Measurements from ENCODE around the gene CLSTN1. TPM values are rescaled to one million over a fixed set of nuclear protein-coding genes. Genes with fewer than 3 reads are reported as not detected.
A peak's percentile ranks its signal among the peaks of the same experiment; 100 is the strongest.
"Not testable (repeated sequence)": the region's sequence is repeated elsewhere in the genome, so short reads cannot be mapped to it uniquely, and the experiment has no call there.

The CLSTN1 gene
- total and polyA plus RNA-seq, 12 donors = 37.1 to 79.8 (median 63.8) TPM

DNA sequence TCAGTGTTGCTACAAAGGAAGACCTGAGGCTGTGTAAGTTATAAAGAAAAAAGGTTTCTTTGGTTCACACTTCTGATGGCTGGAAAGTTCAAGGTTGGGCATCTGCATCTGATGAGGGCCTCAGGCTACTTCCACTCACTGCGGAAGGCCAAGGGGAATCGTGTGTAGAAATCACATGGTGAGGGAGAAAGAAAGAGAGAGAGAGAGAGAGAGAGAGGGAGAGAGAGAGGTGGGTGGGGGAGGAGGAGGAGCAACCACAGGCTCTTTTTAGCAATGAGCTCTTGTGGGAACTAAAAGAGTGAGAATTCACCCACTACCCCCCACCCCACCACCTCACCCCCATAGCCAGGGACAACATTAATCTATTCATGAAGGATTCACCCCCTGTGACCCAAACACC is 59.9 kb downstream of the CLSTN1 start:
- Histone ChIP-seq H3K4me3 (no peak overlapping the region), H3K36me3 (peaks cover 0 to 10% (median 0%) of the 10 kb centered on the region in 9 donors), H3K4me1 (peaks cover 0 to 12% (median 6%) of the 10 kb centered on the region in 9 donors), H3K27ac (no peak overlapping the region), H3K27me3 (no peaks in the 10 kb centered on the region), H3K9me3 (no peaks in the 10 kb centered on the region)
- TF ChIP-seq, protein P1, sequence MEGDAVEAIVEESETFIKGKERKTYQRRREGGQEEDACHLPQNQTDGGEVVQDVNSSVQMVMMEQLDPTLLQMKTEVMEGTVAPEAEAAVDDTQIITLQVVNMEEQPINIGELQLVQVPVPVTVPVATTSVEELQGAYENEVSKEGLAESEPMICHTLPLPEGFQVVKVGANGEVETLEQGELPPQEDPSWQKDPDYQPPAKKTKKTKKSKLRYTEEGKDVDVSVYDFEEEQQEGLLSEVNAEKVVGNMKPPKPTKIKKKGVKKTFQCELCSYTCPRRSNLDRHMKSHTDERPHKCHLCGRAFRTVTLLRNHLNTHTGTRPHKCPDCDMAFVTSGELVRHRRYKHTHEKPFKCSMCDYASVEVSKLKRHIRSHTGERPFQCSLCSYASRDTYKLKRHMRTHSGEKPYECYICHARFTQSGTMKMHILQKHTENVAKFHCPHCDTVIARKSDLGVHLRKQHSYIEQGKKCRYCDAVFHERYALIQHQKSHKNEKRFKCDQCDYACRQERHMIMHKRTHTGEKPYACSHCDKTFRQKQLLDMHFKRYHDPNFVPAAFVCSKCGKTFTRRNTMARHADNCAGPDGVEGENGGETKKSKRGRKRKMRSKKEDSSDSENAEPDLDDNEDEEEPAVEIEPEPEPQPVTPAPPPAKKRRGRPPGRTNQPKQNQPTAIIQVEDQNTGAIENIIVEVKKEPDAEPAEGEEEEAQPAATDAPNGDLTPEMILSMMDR (IDR thresholded peaks at IDR 0.05) = no peak
- intact Hi-C loops (cut with DNase I) = no loop called here
- 73 to 88% methylated on average over 2 of the region's 2 CpGs for WGBS, 2 donors
- ATAC-seq (no peak), DNase-seq (no peak)

DNA sequence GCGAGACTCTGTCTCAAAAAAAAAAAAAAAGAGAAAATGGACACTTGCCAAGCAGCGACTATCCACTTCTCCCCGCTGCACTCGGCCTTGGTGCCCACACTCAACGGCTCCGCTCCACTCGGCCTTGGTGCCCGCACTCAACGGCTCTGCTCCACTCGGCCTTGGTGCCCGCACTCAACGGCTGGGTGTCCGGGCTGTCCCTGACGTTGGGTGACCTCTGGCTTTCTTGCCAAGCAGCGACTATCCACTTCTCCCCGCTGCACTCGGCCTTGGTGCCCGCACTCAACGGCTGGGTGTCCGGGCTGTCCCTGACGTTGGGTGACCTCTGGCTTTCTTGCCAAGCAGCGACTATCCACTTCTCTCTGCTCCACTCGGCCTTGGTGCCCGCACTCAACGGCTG is 61.3 kb downstream of the CLSTN1 start:
- H3K27ac ChIP-seq; DNase-seq; H3K27me3 ChIP-seq; H3K36me3 ChIP-seq; intact Hi-C loops (cut with DNase I); H3K9me3 ChIP-seq; H3K4me3 ChIP-seq; ATAC-seq: not testable (repeated sequence)
- peaks cover 0 to 17% (median 10%) of the 10 kb centered on the region in 9 donors for H3K4me1 ChIP-seq
- WGBS, 2 donors = 95 to 97% methylated on average over 24 to 25 of the region's 25 CpGs

DNA sequence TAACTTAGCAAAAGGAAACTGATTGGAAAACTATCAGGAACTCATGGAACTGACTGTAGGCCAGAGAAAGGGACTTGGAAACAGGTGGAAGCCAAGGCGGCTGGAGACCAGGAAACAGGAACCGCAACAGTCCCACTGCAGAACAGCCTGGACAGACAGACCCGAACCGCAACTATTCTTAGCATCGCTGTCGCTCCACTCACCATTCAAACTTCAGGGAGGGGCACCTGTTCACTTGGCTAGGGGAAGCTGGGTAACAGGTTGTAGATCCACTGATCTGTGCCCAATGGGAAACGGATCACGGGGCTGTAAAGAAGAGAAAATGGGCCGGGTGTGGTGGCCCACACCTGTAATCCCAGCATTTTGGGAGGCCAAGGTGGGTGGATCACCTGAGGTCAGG is 61.9 kb downstream of the CLSTN1 start:
- Histone ChIP-seq H3K4me3 (no peak overlapping the region), H3K4me1 (peaks cover 0 to 17% (median 10%) of the 10 kb centered on the region in 9 donors), H3K27me3 (no peaks in the 10 kb centered on the region), H3K27ac (no peak overlapping the region), H3K36me3 (peaks cover 0 to 10% (median 0%) of the 10 kb centered on the region in 9 donors), H3K9me3 (no peaks in the 10 kb centered on the region)
- TF ChIP-seq, protein P1 (IDR thresholded peaks at IDR 0.05) = no peak
- DNase-seq (no peak), ATAC-seq (no peak)
- WGBS, 2 donors = 87 to 90% methylated on average over 9 of the region's 9 CpGs
- intact Hi-C loops (cut with DNase I) = no loop called here

DNA sequence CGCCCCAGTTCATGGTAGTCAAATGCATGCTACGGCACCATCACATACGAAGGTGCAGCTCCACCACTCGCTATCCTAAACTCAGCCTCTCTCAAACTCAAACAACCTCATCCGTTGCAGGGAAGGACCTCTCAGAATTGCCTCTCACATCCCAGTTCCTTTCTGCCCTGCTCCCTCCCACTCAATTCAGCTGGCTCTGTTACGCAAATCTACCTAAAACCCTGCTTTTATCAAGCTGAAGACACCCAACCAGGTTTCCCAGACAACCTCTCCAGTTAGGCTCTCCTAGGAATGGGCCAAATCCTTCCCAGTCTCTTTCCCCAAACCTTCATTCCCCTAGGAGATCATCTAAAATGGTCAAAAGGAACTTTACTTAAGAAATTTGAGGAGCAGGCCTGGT is 62.9 kb downstream of the CLSTN1 start:
- no peaks in the 10 kb centered on the region for H3K9me3 ChIP-seq
- H3K27me3 ChIP-seq = no peaks in the 10 kb centered on the region
- no peak for DNase-seq
- TF ChIP-seq, protein P1 (IDR thresholded peaks at IDR 0.05) = no peak
- peaks cover 0 to 10% (median 0%) of the 10 kb centered on the region in 9 donors for H3K36me3 ChIP-seq
- 96 to 98% methylated on average over 6 of the region's 6 CpGs for WGBS, 2 donors
- H3K4me3 ChIP-seq = no peak overlapping the region
- H3K27ac ChIP-seq = no peak overlapping the region
- H3K4me1 ChIP-seq = peaks cover 0 to 26% (median 16%) of the 10 kb centered on the region in 9 donors
- intact Hi-C loops (cut with DNase I) = no loop called here
- ATAC-seq = peak in 1 of 8 donors; percentile 27

DNA sequence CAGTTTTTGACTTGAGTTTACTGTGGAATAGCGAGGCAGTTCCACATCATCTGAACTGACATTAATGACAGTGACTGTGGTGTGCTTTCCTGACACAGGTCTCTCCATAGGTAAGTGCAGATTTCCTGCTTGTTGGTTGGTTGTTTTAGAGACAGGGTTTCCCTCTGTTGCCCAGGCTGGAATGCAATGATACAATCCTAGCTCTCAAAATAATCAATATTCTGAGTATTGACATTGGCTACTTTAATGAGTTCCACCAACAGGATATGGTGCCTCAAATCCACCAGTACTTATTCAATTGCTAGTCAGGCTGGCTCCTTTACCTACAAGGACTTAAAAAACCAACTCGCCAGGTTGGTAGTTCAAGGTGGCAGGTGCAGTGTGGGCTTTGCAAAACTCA is 63.8 kb downstream of the CLSTN1 start:
- TF ChIP-seq, protein P1 (IDR thresholded peaks at IDR 0.05) = no peak
- Histone ChIP-seq H3K9me3 (no peaks in the 10 kb centered on the region), H3K27ac (peak overlapping the region in 2 of 10 donors; percentile 41 to 51), H3K27me3 (no peaks in the 10 kb centered on the region), H3K4me3 (no peak overlapping the region), H3K36me3 (peaks cover 0 to 11% (median 0%) of the 10 kb centered on the region in 9 donors), H3K4me1 (peaks cover 0 to 33% (median 20%) of the 10 kb centered on the region in 9 donors)
- intact Hi-C loops (cut with DNase I) = no loop called here
- 95 to 98% methylated on average over 2 of the region's 2 CpGs for WGBS, 2 donors
- ATAC-seq = no peak
- no peak for DNase-seq

All from heart right ventricle (tissue), 16 donors.